Mucosa of rectum (tissue), 2 donors: ENCODE measurements around the gene RPS6KA5.

ENCODE experiments used
- H3K27ac ChIP-seq, 2 donors: one replicate each; pipeline ENCODE4 v1.7.0; 2013; ENCODE audit warnings: inconsistent platforms in 2 of 2, low read depth in 2 of 2, low read length in 2 of 2
- H3K27me3 ChIP-seq, 2 donors: one replicate each; pipeline ENCODE4 v1.7.0; 2013; ENCODE audit warnings: low read length in 2 of 2; ENCODE audit not compliant: control insufficient read depth in 2 of 2, insufficient read depth in 2 of 2
- H3K36me3 ChIP-seq, 2 donors: one replicate each; pipeline ENCODE4 v1.7.0; 2013; ENCODE audit warnings: low read length in 2 of 2; ENCODE audit not compliant: control insufficient read depth in 2 of 2, insufficient read depth in 2 of 2
- H3K4me1 ChIP-seq, 2 donors: one replicate each; pipeline ENCODE4 v1.7.0; 2013; ENCODE audit warnings: low read length in 2 of 2, mild to moderate bottlenecking in 1 of 2; ENCODE audit not compliant: control insufficient read depth in 2 of 2, insufficient read depth in 2 of 2
- H3K4me3 ChIP-seq, 2 donors: one replicate each; pipeline ENCODE4 v1.7.0; 2013; ENCODE audit warnings: low read length in 2 of 2
- H3K9ac ChIP-seq, 2 donors: one replicate each; pipeline ENCODE4 v1.7.0; 2013; ENCODE audit warnings: low read length in 2 of 2, low read depth in 1 of 2, mild to moderate bottlenecking in 1 of 2
- H3K9me3 ChIP-seq, 2 donors: one replicate each; pipeline ENCODE4 v1.7.0; 2013; ENCODE audit warnings: low read length in 2 of 2; ENCODE audit not compliant: control insufficient read depth in 2 of 2
- donor health status: healthy.
- donor health status: Normal muscosa, but diverticular disease.

The RPS6KA5 gene

DNA sequence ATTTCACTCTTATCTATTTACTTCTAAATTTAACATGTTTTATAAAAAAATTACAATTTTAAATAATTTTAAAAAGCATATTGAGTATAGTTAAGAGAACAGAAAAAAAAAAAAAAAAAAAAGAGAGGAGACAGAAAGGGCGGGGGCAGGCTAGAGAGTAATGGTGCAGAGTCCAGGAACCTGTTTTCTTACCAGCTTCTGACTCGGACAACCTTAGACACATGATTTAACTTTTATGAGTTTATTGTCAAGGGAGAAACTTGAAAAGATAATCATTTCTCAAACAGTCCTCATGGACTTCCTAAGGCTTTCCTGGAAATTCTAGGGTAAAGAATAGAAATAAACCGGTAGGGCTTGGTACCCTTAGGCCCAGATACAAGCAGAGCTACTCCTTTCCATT is 84.3 kb downstream of the RPS6KA5 start:
- Histone ChIP-seq H3K36me3 (no peaks in the 10 kb centered on the region), H3K4me3 (peak overlapping the region; percentile 20 to 22), H3K9me3 (no peaks in the 10 kb centered on the region), H3K27me3 (no peaks in the 10 kb centered on the region), H3K9ac (no peak overlapping the region), H3K4me1 (peaks cover 11 to 16% of the 10 kb centered on the region in 2 donors), H3K27ac (peak overlapping the region; percentile 78 to 79)

DNA sequence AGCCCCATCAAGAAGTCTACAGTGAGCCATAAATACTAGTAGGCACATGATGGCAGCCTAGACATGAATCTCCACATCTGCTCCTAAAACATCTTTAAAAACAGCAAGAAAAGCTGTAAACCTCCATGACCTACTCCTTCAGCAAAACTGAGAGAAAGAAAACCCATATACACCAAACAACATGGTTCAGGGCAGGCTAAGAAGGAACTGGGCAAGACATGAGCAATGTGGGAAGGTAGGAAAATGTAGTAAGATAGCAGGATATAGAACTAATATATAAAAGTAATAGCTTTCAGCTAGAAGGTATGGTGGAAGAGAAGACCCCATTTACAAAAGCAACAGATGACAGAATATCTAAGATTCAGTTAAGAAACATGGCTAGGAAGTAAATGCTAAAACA is 88.8 kb downstream of the RPS6KA5 start:
- Histone ChIP-seq H3K4me3 (no peak overlapping the region), H3K9ac (no peak overlapping the region), H3K36me3 (no peaks in the 10 kb centered on the region), H3K27me3 (no peaks in the 10 kb centered on the region), H3K9me3 (no peaks in the 10 kb centered on the region), H3K27ac (no peak overlapping the region), H3K4me1 (peaks cover 8 to 9% of the 10 kb centered on the region in 2 donors)

DNA sequence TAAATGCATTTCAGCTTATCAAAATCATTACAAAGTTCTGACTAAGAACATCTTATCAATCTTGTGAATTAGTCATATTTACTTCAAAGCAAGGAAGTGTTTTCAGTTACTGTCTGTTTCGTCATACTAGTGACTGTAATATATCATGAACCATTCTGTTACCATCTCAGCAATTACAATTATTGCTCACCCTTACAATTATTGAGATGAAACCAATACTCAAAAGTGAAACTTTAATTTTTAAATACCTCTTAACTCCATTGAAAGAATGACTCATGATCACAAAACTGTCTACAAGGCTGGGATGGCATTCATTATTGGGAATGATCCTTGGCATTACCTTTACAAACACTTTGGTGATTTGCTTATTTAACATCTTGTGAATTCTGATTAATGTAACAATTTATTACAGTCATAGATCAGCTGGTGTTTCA is 90.3 kb downstream of the RPS6KA5 start:
- Histone ChIP-seq H3K4me3 (no peak overlapping the region), H3K4me1 (peaks cover under 1 to 2% of the 10 kb centered on the region in 2 donors), H3K27ac (no peak overlapping the region), H3K36me3 (no peaks in the 10 kb centered on the region), H3K27me3 (no peaks in the 10 kb centered on the region), H3K9ac (no peak overlapping the region), H3K9me3 (no peaks in the 10 kb centered on the region)

DNA sequence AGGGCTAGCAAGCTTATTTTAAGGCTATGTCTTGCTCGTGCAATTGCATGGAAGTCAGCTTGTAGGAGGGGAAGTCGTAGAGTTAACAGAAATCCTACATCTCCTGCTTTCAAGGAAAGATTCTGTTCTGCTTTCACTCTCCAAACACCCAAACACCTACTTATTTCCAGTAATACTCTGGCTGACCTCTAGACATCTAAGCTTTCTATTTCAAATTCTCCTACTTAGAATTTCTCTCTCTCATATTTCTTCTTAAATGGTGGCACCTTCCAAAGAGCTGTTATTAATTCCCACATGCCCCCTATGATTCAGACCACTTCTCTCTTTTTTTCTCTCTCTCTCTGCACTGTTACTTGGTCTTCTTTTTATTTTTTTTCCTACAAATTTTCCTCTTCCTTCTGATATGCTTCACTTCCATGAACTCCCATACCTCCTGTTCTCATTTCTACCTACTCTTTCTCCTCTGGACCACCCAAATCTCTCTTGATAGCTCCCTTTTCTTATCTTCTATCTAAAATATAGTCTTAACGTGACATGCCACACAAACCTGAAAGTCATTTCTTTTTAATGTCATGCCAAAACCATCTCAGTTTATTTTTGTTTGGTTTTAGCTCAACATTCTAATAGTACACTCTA is 90.8 kb downstream of the RPS6KA5 start:
- Histone ChIP-seq H3K9me3 (no peaks in the 10 kb centered on the region), H3K4me1 (no peaks in the 10 kb centered on the region), H3K4me3 (no peak overlapping the region), H3K9ac (no peak overlapping the region), H3K27me3 (no peaks in the 10 kb centered on the region), H3K27ac (no peak overlapping the region), H3K36me3 (no peaks in the 10 kb centered on the region)

DNA sequence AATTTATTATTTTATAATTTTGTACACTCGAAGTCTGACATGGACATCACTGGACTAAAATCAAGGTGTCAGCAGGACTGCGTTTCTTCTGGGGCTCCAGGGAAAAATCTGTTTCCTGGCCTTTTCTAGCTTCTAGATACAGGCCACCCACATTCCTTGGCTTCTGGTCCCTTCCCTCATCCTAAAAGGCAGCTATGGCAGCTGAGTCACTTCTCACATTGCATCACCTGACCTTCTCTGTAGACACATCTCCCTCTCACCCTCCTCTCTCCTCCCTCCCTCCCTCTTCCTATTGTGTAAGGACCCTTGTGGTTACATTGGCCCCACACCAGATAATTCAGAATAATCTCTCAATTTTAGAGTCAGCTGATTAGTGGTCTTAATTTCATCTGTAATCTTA is 92.4 kb downstream of the RPS6KA5 start:
- no peak overlapping the region for H3K9ac ChIP-seq
- H3K36me3 ChIP-seq: no peaks in the 10 kb centered on the region
- H3K27ac ChIP-seq: no peak overlapping the region
- H3K4me1 ChIP-seq: no peaks in the 10 kb centered on the region
- no peaks in the 10 kb centered on the region for H3K27me3 ChIP-seq
- no peaks in the 10 kb centered on the region for H3K9me3 ChIP-seq
- no peak overlapping the region for H3K4me3 ChIP-seq

DNA sequence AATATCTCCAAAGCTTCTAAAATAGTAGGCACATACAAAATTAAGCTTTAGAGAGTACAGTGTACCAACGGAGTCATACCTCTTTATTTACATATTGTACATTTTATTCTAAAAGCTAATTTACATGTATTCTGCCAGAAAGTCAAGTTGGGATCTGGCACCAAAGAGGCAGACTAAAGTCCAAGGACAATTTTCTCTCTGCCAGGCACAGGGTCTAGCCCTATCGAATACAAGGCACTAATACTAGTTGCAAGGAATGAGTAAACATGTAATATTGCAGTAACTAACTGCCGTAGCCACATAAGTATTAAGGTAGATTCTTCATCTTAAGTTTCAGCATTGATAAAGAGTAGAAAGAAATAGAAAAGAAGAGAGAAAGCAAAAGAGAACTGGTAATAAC is 93.9 kb downstream of the RPS6KA5 start:
- H3K4me3 ChIP-seq: no peak overlapping the region
- no peaks in the 10 kb centered on the region for H3K4me1 ChIP-seq
- H3K36me3 ChIP-seq: no peaks in the 10 kb centered on the region
- H3K27me3 ChIP-seq: no peaks in the 10 kb centered on the region
- no peak overlapping the region for H3K9ac ChIP-seq
- H3K9me3 ChIP-seq: no peaks in the 10 kb centered on the region
- H3K27ac ChIP-seq: no peak overlapping the region

DNA sequence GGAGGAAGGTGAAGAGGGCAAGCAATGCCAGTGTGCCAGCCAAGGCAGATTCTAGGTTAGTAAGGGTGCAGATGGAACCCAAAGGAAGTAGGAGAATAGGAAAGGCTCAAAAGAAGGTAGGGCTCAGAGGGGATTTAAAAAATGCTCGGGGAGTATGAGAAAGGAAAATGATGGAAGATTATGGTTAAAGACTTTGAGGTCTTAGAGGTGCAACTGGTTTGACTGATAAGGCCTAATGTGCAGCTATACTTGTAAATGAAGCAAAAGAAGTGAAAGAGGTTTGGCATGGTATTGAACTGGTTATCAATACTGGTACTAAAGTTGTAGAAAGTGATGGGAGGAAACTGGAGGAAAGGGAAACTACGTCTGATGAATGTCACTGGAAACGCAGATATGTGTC is 94.7 kb downstream of the RPS6KA5 start:
- H3K27ac ChIP-seq: no peak overlapping the region
- no peak overlapping the region for H3K4me3 ChIP-seq
- no peaks in the 10 kb centered on the region for H3K4me1 ChIP-seq
- H3K36me3 ChIP-seq: no peaks in the 10 kb centered on the region
- H3K9me3 ChIP-seq: no peaks in the 10 kb centered on the region
- H3K9ac ChIP-seq: no peak overlapping the region
- H3K27me3 ChIP-seq: no peaks in the 10 kb centered on the region

DNA sequence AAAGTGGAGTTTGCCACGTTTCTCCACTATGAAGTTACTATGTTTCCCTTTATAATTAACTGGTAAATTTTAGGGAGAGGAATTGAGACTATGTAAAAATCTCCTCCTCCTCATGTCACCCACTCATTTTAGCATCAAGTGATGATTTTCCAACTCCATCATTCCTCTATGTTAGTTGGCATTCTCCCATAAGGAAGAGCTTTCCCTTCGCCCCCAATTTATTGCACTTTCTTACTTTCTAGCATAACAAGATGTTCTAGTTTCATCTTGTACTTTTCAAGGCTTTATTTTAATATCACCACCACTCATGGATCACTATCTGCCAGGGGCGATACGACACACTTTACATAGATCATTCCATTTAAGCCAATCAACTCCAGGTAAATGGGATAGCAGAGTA is 97.1 kb downstream of the RPS6KA5 start:
- Histone ChIP-seq H3K4me1 (no peaks in the 10 kb centered on the region), H3K4me3 (no peak overlapping the region), H3K9me3 (no peaks in the 10 kb centered on the region), H3K27ac (no peak overlapping the region), H3K9ac (no peak overlapping the region), H3K36me3 (no peaks in the 10 kb centered on the region), H3K27me3 (no peaks in the 10 kb centered on the region)

DNA sequence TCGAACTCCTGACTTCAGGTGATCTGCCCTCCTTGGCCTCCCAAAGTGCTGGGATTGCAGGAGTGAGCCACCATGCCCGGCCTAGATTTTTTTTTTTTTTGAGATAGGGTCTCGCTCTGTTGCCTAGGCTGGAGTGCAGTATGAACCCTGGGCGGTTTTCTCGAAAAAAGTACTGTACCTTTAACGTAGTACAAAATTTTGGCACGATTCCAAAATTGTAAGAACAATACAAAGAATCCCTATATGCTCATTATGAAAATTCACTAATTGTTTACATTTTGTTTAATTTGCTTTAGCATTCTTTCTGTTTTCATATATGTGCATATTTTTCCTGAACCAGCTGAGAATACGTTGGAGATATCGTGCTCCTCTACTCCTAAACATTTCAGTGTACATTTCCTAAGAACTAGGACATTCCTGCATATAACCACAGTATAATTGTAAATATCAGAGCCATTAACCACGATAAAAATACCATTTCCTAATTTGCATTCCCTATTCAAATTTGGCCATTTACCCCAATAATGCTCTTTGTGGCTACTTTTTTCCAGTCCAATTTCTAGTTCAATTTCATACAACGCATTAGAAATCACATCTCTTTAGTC is 97.8 kb downstream of the RPS6KA5 start:
- Histone ChIP-seq H3K4me3 (no peak overlapping the region), H3K9me3 (no peaks in the 10 kb centered on the region), H3K9ac (no peak overlapping the region), H3K27ac (no peak overlapping the region), H3K4me1 (no peaks in the 10 kb centered on the region), H3K27me3 (no peaks in the 10 kb centered on the region), H3K36me3 (no peaks in the 10 kb centered on the region)

DNA sequence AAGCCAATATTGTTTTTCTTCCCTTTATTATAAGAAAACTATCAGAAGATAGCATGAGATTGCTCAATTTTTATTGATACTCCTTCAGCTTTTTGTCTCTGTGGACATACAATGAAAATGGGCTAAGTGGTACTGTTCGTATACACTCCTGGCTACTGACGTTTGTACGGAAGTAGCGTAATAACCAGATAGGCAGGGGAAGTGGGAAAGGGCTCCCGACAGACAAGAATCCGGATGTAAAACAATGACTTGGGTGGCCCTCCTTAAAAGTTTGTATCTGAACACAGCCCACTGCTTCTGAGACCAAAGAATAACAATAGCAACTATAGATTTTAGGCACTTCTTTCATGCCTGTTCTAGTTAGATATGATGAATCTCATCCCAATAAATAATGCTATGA is 99.6 kb downstream of the RPS6KA5 start:
- Histone ChIP-seq H3K4me3 (no peak overlapping the region), H3K4me1 (no peaks in the 10 kb centered on the region), H3K27ac (no peak overlapping the region), H3K9ac (no peak overlapping the region), H3K9me3 (no peaks in the 10 kb centered on the region), H3K27me3 (no peaks in the 10 kb centered on the region), H3K36me3 (no peaks in the 10 kb centered on the region)
